Endothelial cell (in vitro differentiated cells): ENCODE measurements around the gene WIF1. TPM values are rescaled to one million over a fixed set of nuclear protein-coding genes. Genes with fewer than 3 reads are reported as not detected.

Experiments used
- DNase-seq: peaks from one replicate; pipeline ENCODE4 v3.0.0; 2021; ENCODE audit warnings: low spot score
- H3K27ac Mint-ChIP-seq: one replicate; pipeline ENCODE4 v1.8.0; 2021; ENCODE audit warnings: mixed read lengths, inconsistent platforms; ENCODE audit not compliant: unreplicated experiment
- H3K27me3 Mint-ChIP-seq: one replicate; pipeline ENCODE4 v1.8.0; 2021; ENCODE audit warnings: mild to moderate bottlenecking, moderate library complexity, mixed read lengths, inconsistent platforms; ENCODE audit not compliant: unreplicated experiment
- H3K36me3 Mint-ChIP-seq: one replicate; pipeline ENCODE4 v1.8.0; 2021; ENCODE audit warnings: mild to moderate bottlenecking, low read depth, mixed read lengths, inconsistent platforms; ENCODE audit not compliant: unreplicated experiment
- H3K4me1 Mint-ChIP-seq: one replicate; pipeline ENCODE4 v1.8.0; 2021; ENCODE audit warnings: mild to moderate bottlenecking, mixed read lengths, inconsistent platforms; ENCODE audit not compliant: unreplicated experiment
- H3K4me3 Mint-ChIP-seq: one replicate; pipeline ENCODE4 v1.8.0; 2021; ENCODE audit warnings: mild to moderate bottlenecking, mixed read lengths, inconsistent platforms; ENCODE audit not compliant: unreplicated experiment
- H3K9me3 Mint-ChIP-seq: one replicate; pipeline ENCODE4 v1.8.0; 2021; ENCODE audit warnings: mixed read lengths, inconsistent platforms; ENCODE audit not compliant: unreplicated experiment
- long read RNA-seq: library from polyadenylated mRNA; unstranded; transcript quantifications from one replicate; pipeline ENCODE4 v2.0.0, GENCODE V29; 2020; ENCODE audit not compliant: unreplicated experiment
- total RNA-seq: library from RNA; stranded (reverse); fragmentation: NEBNext Ultra II Directional; extraction: Animal tissue kit (Norgen Biotek cat#: 25700); gene quantifications from one replicate; pipeline ENCODE4 v1.2.1, GENCODE V29; 2021; ENCODE audit not compliant: unreplicated experiment
- TF ChIP-seq, protein P1 (sequence below): fragments of 200-600 bp; sonication (generic); IDR thresholded peaks from one replicate; pipeline ENCODE4 v1.5.0; 2021; ENCODE audit warnings: antibody characterized with exemption; ENCODE audit not compliant: unreplicated experiment

Gene WIF1
- not detected for total RNA-seq
- long read RNA-seq: 0 reads

GRCh38 chr12:65121049-65121955 lies at the start of gene WIF1:
WIF1 (minus strand) TSS chr12:65121305; CDS start chr12:65121191, 114 bp downstream.
- Mint-ChIP-seq H3K9me3 (no peaks in the 10 kb centered on the region), H3K4me3 (peak within 1 kb of the TSS; percentile 16), H3K4me1 (peaks cover 5% of the 10 kb centered on the region), H3K36me3 (no peaks in the 10 kb centered on the region), H3K27ac (no peak within 1 kb of the TSS), H3K27me3 (peaks cover 5% of the 10 kb centered on the region)
- peak; percentile 55 for DNase-seq
- TF ChIP-seq, protein P1, sequence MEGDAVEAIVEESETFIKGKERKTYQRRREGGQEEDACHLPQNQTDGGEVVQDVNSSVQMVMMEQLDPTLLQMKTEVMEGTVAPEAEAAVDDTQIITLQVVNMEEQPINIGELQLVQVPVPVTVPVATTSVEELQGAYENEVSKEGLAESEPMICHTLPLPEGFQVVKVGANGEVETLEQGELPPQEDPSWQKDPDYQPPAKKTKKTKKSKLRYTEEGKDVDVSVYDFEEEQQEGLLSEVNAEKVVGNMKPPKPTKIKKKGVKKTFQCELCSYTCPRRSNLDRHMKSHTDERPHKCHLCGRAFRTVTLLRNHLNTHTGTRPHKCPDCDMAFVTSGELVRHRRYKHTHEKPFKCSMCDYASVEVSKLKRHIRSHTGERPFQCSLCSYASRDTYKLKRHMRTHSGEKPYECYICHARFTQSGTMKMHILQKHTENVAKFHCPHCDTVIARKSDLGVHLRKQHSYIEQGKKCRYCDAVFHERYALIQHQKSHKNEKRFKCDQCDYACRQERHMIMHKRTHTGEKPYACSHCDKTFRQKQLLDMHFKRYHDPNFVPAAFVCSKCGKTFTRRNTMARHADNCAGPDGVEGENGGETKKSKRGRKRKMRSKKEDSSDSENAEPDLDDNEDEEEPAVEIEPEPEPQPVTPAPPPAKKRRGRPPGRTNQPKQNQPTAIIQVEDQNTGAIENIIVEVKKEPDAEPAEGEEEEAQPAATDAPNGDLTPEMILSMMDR: peak; percentile 85

DNA sequence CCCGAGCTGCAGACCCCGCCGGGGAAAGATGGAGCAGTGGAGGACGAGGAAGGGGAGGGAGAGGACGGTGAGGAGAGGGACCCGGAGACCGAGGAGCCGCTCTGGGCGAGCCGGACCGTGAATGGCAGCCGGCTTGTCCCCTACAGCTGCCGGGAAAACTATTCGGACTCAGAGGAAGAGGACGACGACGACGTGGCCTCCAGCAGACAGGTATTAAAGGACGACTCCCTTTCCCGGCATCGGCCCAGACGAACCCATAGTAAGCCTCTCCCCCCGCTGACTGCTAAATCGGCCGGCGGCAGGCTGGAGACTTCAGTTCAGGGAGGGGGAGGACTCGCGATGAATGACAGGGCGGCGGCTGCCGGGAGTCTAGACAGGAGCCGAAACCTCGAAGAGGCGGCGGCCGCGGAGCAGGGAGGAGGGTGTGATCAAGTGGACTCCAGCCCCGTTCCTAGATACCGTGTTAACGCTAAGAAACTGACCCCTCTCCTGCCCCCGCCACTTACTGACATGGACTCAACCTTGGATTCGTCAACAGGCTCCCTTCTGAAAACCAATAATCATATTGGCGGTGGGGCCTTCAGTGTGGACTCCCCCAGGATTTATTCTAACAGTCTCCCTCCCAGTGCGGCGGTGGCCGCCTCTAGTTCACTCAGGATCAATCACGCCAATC lies 49.2 kb upstream of the WIF1 start:
- no peaks in the 10 kb centered on the region for H3K9me3 Mint-ChIP-seq
- H3K4me3 Mint-ChIP-seq: peak overlapping the region; percentile 96
- no peaks in the 10 kb centered on the region for H3K36me3 Mint-ChIP-seq
- peak; percentile 60 for DNase-seq
- TF ChIP-seq, protein P1: no peak
- peak overlapping the region; percentile 54 for H3K27ac Mint-ChIP-seq
- peaks cover 18% of the 10 kb centered on the region for H3K4me1 Mint-ChIP-seq
- peaks cover 11% of the 10 kb centered on the region for H3K27me3 Mint-ChIP-seq

DNA sequence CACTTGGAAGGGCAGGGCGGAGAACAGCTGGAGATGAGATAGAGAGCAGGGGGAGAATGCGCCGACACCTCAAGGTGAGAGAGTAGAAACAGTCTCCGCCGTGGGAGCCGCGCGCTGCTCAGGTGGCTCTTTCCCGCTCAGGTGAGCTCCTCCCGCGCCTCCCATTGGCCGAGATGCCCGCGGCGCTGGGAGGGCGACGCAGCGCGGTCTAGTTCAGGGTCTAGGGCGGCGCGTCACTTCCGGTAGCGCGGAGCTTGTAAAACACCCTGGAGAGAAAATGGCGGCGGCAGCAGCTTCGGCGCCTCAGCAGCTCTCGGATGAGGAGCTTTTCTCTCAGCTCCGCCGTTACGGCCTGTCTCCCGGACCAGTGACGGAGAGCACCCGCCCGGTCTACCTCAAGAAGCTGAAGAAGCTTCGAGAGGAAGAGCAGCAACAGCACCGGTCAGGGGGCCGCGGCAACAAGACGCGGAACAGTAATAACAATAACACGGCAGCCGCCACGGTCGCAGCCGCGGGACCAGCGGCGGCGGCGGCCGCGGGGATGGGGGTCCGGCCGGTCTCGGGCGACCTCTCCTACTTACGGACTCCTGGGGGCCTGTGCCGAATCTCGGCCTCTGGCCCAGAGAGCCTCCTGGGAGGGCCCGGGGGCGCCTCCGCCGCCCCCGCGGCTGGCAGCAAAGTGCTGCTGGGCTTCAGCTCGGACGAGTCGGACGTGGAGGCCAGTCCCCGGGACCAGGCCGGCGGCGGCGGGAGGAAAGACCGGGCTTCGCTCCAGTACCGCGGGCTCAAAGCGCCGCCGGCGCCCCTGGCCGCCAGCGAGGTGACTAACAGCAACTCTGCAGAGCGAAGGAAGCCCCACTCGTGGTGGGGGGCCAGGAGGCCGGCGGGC lies 48.5 kb upstream of the WIF1 start, which contains the start of gene LEMD3:
Gene LEMD3 (plus strand): TSS at position 264 of the 889 bp plus-strand sequence. CDS start 14 bp downstream, at position 278.
- Mint-ChIP-seq H3K9me3 (no peaks in the 10 kb centered on the region), H3K4me1 (peaks cover 18% of the 10 kb centered on the region), H3K4me3 (peak within 1 kb of the TSS; percentile 97), H3K27ac (peak within 1 kb of the TSS; percentile 92), H3K36me3 (no peaks in the 10 kb centered on the region), H3K27me3 (peaks cover 11% of the 10 kb centered on the region)
- TF ChIP-seq, protein P1: no peak
- peak; percentile 80 for DNase-seq

DNA sequence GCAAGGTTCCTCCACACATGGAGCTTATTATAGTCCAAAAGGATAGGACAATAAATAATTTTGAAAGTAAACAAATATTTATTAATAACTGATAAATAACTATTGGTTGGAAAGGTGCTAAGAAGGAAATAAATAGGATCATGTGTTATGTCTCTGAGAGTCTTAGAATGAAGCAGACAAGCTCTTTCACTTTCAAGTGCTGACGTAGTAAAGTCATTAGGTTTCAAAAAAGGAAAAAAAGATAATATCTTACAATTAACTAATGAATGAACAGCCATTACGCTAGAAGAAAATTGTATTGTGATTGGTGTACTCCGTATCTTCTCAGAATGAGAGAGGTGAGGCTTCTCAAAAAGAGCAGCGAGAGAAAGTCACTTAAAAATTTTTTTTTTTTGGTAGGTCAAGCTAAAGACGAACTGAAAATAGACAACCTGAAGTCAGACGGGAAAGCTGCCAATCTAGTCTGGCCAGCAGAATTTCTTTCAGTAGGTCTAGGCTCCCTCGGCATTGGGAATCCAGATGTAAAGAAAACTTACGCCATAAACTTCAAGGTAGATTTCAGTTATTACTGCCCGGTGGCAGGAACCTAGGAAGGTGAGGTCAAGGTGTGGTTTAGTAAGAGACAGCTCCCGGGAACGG lies 47.7 kb upstream of the WIF1 start:
- H3K4me3 Mint-ChIP-seq: peak overlapping the region; percentile 97
- no peaks in the 10 kb centered on the region for H3K36me3 Mint-ChIP-seq
- H3K4me1 Mint-ChIP-seq: peaks cover 18% of the 10 kb centered on the region
- peaks cover 11% of the 10 kb centered on the region for H3K27me3 Mint-ChIP-seq
- DNase-seq: no peak
- TF ChIP-seq, protein P1: no peak
- H3K27ac Mint-ChIP-seq: peak overlapping the region; percentile 92
- no peaks in the 10 kb centered on the region for H3K9me3 Mint-ChIP-seq
